GM12801 (cell line): ENCODE measurements around the gene NEK1.

ENCODE experiments used
- TF ChIP-seq, protein P1 (sequence below): IDR thresholded peaks from one replicate; pipeline ENCODE4 v1.5.1; 2011; ENCODE audit warnings: control low read depth; ENCODE audit not compliant: insufficient read length; ENCODE audit errors: extremely low read depth

The NEK1 gene

DNA sequence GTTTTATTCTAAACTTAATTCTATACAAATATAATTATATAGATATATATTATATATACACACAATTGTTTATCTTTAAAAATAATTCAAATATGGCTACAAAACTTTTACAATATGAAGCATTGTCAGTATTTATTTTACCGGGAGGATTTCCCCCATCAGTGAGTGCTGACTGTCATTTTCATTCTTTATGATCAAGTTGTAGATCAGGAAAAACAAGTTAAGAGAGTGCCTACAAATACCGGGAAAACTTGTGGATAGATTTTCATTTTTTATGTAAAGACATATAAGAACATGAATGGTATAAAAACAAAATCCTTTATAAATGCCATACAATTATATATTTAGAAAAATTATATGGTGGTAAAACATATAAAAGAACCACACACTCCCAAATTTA, 45.8 kb upstream of the NEK1 start:
- TF ChIP-seq, protein P1, sequence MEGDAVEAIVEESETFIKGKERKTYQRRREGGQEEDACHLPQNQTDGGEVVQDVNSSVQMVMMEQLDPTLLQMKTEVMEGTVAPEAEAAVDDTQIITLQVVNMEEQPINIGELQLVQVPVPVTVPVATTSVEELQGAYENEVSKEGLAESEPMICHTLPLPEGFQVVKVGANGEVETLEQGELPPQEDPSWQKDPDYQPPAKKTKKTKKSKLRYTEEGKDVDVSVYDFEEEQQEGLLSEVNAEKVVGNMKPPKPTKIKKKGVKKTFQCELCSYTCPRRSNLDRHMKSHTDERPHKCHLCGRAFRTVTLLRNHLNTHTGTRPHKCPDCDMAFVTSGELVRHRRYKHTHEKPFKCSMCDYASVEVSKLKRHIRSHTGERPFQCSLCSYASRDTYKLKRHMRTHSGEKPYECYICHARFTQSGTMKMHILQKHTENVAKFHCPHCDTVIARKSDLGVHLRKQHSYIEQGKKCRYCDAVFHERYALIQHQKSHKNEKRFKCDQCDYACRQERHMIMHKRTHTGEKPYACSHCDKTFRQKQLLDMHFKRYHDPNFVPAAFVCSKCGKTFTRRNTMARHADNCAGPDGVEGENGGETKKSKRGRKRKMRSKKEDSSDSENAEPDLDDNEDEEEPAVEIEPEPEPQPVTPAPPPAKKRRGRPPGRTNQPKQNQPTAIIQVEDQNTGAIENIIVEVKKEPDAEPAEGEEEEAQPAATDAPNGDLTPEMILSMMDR = no peak

DNA sequence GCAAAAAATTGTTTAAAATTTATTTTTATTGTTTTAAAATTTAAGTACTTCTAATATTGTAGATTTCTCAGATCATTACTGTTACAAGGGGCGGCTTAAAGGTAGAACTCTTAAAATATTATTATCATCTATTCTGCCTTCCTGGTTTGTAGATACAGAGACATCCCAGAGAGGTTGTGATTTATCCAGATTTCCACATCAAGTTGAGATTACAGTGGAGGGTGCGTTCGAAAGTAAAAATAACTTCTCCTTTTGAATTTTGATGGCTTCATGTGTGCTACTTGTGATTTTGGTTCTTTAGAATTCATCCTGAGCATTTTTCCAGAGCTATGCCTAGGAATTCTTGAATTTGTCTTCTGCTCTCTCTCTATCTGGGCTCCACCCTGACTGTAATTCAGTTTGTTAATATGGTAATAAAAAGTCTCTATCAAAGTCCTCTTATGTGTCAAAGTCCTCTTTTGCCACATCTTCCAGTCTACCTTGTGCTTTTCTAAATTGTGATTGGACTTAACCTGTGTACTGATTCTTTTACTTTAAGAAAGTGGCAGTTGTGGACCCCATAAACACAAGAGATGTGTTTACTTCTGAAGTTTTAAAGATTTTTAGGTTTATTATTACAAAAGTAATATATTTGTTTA, 45.2 kb upstream of the NEK1 start:
- TF ChIP-seq, protein P1 = no peak

DNA sequence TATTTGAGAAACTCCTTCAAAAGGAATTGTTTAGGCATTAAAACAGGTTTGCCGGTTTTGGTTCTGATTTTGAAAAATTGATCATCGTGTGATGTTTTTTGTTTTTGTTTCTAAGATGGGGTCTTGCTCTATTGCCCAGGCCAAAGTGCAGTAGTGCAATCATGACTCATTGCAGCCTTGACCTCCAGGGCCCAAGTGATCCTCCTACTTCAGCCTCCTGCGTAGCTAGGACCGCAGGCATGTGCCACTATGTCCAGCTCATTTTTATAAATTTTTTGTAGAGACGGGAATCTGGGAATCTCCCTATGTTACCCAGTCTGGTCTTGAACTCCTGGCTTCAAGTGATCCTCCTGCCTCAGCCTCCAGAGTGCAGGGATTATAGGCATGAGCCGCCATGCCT, 43.0 kb upstream of the NEK1 start:
- TF ChIP-seq, protein P1 = no peak

GRCh38 chr4:169652535-169652934, 40.2 kb upstream of the NEK1 start:
- TF ChIP-seq, protein P1 = no peak

GRCh38 chr4:169650227-169650936, 38.0 kb upstream of the NEK1 start:
- TF ChIP-seq, protein P1 = no peak

GRCh38 chr4:169649545-169650226, 37.3 kb upstream of the NEK1 start:
- TF ChIP-seq, protein P1 = no peak

DNA sequence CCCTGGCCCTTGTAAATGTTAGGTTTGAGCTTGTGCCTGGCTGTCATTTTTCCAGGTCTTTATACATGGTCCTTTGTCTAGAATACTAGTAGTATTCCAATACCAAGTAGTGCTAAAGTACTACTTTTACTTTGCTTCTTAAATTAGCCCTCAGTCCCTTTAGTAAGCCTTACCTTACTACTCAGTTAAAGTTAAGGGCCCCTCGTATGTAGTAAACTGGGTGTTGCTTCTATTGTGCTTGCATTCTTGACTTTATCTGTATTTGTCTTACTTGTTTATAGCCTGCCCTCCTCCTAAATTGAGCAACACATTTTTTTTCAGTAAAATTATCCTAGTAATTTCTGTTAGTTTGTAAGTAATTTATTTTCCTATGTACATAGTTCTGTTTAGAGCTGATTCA, 33.2 kb upstream of the NEK1 start:
- TF ChIP-seq, protein P1 = no peak
